Right lobe of liver (tissue), 4 donors: Measurements from ENCODE around the gene SLC46A3.

ENCODE experiments used
- CTCF ChIP-seq, 4 donors: fragments of 200-600 bp in 3 of 4; fragments of 450-650 bp in 1 of 4; IDR thresholded peaks; one replicate each; pipeline versions ENCODE4 v1.5.1 to v1.8.0; 2016 to 2022; ENCODE audit warnings: antibody characterized with exemption in 4 of 4, mild to moderate bottlenecking in 2 of 4
- POLR2A ChIP-seq: fragments of 450-650 bp; IDR thresholded peaks from one replicate; pipeline ENCODE4 v1.6.1; 2017; ENCODE audit warnings: antibody characterized with exemption, mild to moderate bottlenecking
- donor health status: DM: no; HTN: no; CAD: no.
- donor health status: DM: no; HTN: no; CAD: no.
- donor health status: DM: no; HTN: yes; CAD: no.

DNA sequence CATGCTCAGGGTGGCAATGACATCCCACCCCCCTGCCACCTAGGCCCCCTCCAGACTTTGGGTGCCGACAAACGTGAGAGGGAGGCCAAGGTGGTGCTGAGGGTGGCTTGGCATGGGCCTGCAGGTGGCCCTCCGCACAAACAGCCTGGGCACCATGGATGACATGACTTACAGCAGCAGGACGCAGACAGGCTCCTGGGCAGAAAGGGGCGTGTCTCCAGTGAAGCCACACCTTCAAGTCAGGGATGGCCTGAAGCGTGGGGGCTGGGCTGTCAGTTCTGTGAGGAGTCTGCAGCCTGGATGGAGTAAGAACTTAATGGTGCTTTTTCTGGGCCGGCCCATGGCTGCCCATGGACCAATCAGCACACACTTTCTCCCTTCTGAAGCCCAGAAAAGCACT lies 34.5 kb downstream of the SLC46A3 start:
- TF ChIP-seq CTCF (IDR thresholded peaks at IDR 0.05) = no peak
- TF ChIP-seq POLR2A = no peak
